ENCODE results near the gene MMP24OS. TPM values are rescaled to one million over a fixed set of nuclear protein-coding genes. Genes with fewer than 3 reads are reported as not detected.

MMP24OS gene
- total and polyA plus RNA-seq, 2 donors (not counting 1 experiment from before 2014, with no cell fraction given) = 36.3 to 57.0 TPM

- Histone ChIP-seq H3K79me2 (ENCODE audit: control insufficient read depth, insufficient read depth, low read length) (no peaks in the 10 kb centered on the region), H3K9ac (ENCODE audit: low read length) (no peak overlapping the region), H3K36me3 (replicated peaks in 1 of 2; ENCODE audit: control extremely low read depth in 1 of 2, control insufficient read depth in 1 of 2, extremely low read depth in 1 of 2, insufficient read depth in 2 of 2, low read length in 1 of 2) (peaks cover 0 to 5% of the 10 kb centered on the region in 2 experiments), H3K4me1 (ENCODE audit: control insufficient read depth in 2 of 2, insufficient read depth in 2 of 2, low read length in 2 of 2) (peaks cover 0 to 7% of the 10 kb centered on the region in 2 donors), H3K27ac (ENCODE audit: low read length in 2 of 2) (no peak overlapping the region), H2AFZ (ENCODE audit: insufficient read depth, low read depth, low read length, poor library complexity, severe bottlenecking) (no peak overlapping the region), H4K20me1 (ENCODE audit: control insufficient read depth, insufficient read depth, low read length, poor library complexity, severe bottlenecking) (no peaks in the 10 kb centered on the region), H3K4me3 (ENCODE audit: control extremely low read depth in 1 of 5, extremely low read depth in 1 of 5, insufficient read depth in 1 of 5, low read depth in 2 of 5, low read length in 4 of 5) (no peak overlapping the region), H3K27me3 (replicated peaks in 1 of 4; ENCODE audit: control extremely low read depth in 1 of 4, control insufficient read depth in 3 of 4, insufficient read depth in 4 of 4, low read length in 3 of 4) (no peaks in the 10 kb centered on the region), H3K9me3 (ENCODE audit: control extremely low read depth in 1 of 3, control insufficient read depth in 2 of 3, insufficient read depth in 1 of 3, low read length in 2 of 3) (no peaks in the 10 kb centered on the region), H3K4me2 (replicated peaks; ENCODE audit: low read depth, low read length, poor library complexity, severe bottlenecking) (no peak overlapping the region)
- TF ChIP-seq, protein P1, sequence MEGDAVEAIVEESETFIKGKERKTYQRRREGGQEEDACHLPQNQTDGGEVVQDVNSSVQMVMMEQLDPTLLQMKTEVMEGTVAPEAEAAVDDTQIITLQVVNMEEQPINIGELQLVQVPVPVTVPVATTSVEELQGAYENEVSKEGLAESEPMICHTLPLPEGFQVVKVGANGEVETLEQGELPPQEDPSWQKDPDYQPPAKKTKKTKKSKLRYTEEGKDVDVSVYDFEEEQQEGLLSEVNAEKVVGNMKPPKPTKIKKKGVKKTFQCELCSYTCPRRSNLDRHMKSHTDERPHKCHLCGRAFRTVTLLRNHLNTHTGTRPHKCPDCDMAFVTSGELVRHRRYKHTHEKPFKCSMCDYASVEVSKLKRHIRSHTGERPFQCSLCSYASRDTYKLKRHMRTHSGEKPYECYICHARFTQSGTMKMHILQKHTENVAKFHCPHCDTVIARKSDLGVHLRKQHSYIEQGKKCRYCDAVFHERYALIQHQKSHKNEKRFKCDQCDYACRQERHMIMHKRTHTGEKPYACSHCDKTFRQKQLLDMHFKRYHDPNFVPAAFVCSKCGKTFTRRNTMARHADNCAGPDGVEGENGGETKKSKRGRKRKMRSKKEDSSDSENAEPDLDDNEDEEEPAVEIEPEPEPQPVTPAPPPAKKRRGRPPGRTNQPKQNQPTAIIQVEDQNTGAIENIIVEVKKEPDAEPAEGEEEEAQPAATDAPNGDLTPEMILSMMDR (IDR thresholded peaks at IDR 0.05) = no peak
- no peak for TF ChIP-seq EZH2 (IDR thresholded peaks at IDR 0.05; ENCODE audit: borderline replicate concordance, insufficient read depth, low read depth, low read length, poor library complexity, severe bottlenecking)
- POLR2A ChIA-PET = no interaction called here
- H3K9me3 Mint-ChIP-seq (ENCODE audit: insufficient read depth) = no peaks in the 10 kb centered on the region
- peaks cover 5% of the 10 kb centered on the region for H3K4me1 Mint-ChIP-seq
- no peak overlapping the region for H3K4me3 Mint-ChIP-seq
- H3K27ac Mint-ChIP-seq = no peak overlapping the region
- WGBS (ENCODE audit: insufficient coverage) = 89% methylated on average over 9 of the region's 12 CpGs
- no peaks in the 10 kb centered on the region for H3K27me3 Mint-ChIP-seq
- DNase-seq = no peak
- CTCF ChIA-PET = interaction anchor here (0.5 to 6.1 kb wide), 8 partner anchors 18 to 625 kb away, joined by 3 to 63 read pairs (median 6); partner anchors contain the start of gene MMP24OS
- intact Hi-C loops (cut with micrococcal nuclease) = loop anchor here (2.0 to 10.0 kb wide), 2 partner anchors 133 to 471 kb away; partner anchors contain the start of gene GDF5
- no peak for ATAC-seq (ENCODE audit: low read depth)
These were observed 28.0 kb upstream of the MMP24OS start for GRCh38 chr20:35305682-35306556.

DNA sequence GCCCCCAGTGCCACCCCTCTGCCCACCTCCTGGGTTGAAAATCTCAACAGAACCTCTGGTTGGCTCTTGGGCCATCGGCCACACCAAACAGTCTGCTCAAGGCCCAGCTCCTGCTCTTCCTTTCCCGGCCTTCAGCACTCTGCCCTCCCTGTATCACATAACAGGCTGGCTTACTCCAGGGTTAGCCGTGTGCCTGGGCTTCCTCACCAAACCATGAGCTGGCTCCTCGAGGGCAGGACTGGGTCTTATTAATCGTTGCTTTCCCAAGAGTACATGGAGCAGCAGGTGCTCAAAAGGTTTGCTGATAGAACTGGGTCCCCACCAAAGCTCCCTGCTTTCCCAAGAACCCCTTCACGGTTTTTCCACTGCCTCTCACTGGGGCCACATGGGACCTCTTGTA, 27.0 kb upstream of the MMP24OS start:
- no peak for ATAC-seq (ENCODE audit: low read depth)
- no peak overlapping the region for H3K4me3 ChIP-seq (ENCODE audit: control extremely low read depth in 1 of 5, extremely low read depth in 1 of 5, insufficient read depth in 1 of 5, low read depth in 2 of 5, low read length in 4 of 5)

More for the DNA sequence above, 27.0 kb upstream of the MMP24OS start:
- CTCF ChIA-PET = interaction anchor here (0.8 to 6.1 kb wide), 8 partner anchors 17 to 469 kb away, joined by 3 to 63 read pairs (median 5); partner anchors contain the start of genes GDF5 and MMP24OS
- no peaks in the 10 kb centered on the region for H3K27me3 Mint-ChIP-seq
- Histone ChIP-seq H3K79me2 (ENCODE audit: control insufficient read depth, insufficient read depth, low read length) (no peaks in the 10 kb centered on the region), H3K4me2 (replicated peaks; ENCODE audit: low read depth, low read length, poor library complexity, severe bottlenecking) (no peak overlapping the region), H3K36me3 (replicated peaks in 1 of 2; ENCODE audit: control extremely low read depth in 1 of 2, control insufficient read depth in 1 of 2, extremely low read depth in 1 of 2, insufficient read depth in 2 of 2, low read length in 1 of 2) (peaks cover 0 to 5% of the 10 kb centered on the region in 2 experiments), H3K4me1 (ENCODE audit: control insufficient read depth in 2 of 2, insufficient read depth in 2 of 2, low read length in 2 of 2) (peaks cover 0 to 7% of the 10 kb centered on the region in 2 donors), H2AFZ (ENCODE audit: insufficient read depth, low read depth, low read length, poor library complexity, severe bottlenecking) (no peak overlapping the region), H3K9ac (ENCODE audit: low read length) (no peak overlapping the region), H3K27me3 (replicated peaks in 1 of 4; ENCODE audit: control extremely low read depth in 1 of 4, control insufficient read depth in 3 of 4, insufficient read depth in 4 of 4, low read length in 3 of 4) (no peaks in the 10 kb centered on the region), H3K9me3 (ENCODE audit: control extremely low read depth in 1 of 3, control insufficient read depth in 2 of 3, insufficient read depth in 1 of 3, low read length in 2 of 3) (no peaks in the 10 kb centered on the region), H3K27ac (ENCODE audit: low read length in 2 of 2) (no peak overlapping the region), H4K20me1 (ENCODE audit: control insufficient read depth, insufficient read depth, low read length, poor library complexity, severe bottlenecking) (no peaks in the 10 kb centered on the region)
- TF ChIP-seq, protein P1 (IDR thresholded peaks at IDR 0.05) = no peak
- TF ChIP-seq EZH2 (IDR thresholded peaks at IDR 0.05; ENCODE audit: borderline replicate concordance, insufficient read depth, low read depth, low read length, poor library complexity, severe bottlenecking) = no peak
- POLR2A ChIA-PET = no interaction called here
- no peak overlapping the region for H3K4me3 Mint-ChIP-seq
- intact Hi-C loops (cut with micrococcal nuclease) = loop anchor here (1.0 to 10.0 kb wide), 4 partner anchors 134 to 577 kb away; partner anchors contain the start of gene GDF5
- peak overlapping the region; percentile 61 for H3K27ac Mint-ChIP-seq
- peaks cover 5% of the 10 kb centered on the region for H3K4me1 Mint-ChIP-seq
- DNase-seq = no peak
- 96% methylated on average over 6 of the region's 6 CpGs for WGBS (ENCODE audit: insufficient coverage)
- H3K9me3 Mint-ChIP-seq (ENCODE audit: insufficient read depth) = no peaks in the 10 kb centered on the region

All from B cell (primary cell).